Osteoblast (primary cell): ENCODE results near the gene MRPL21. TPM values are rescaled to one million over a fixed set of nuclear protein-coding genes. Genes with fewer than 3 reads are reported as not detected.

ENCODE experiments used
- DNase-seq: peaks from one replicate; pipeline ENCODE4 v3.0.0; 2011; ENCODE audit warnings: low spot score, mixed read lengths; ENCODE audit not compliant: insufficient read length; ENCODE audit errors: missing footprints
- H2AFZ ChIP-seq: 2 replicates; pipeline ENCODE4 v1.6.0; 2011; ENCODE audit warnings: mild to moderate bottlenecking, low read length
- H3K27ac ChIP-seq: 2 replicates; pipeline ENCODE4 v1.5.1; 2011; ENCODE audit warnings: mild to moderate bottlenecking, low read depth, low read length, moderate library complexity
- H3K27me3 ChIP-seq: 2 replicates; pipeline ENCODE4 v1.6.0; 2012; ENCODE audit warnings: mild to moderate bottlenecking, control low read depth, inconsistent platforms, low read length, moderate library complexity; ENCODE audit not compliant: insufficient read depth
- H3K36me3 ChIP-seq: 2 replicates; pipeline ENCODE4 v1.5.1; 2011; ENCODE audit warnings: mild to moderate bottlenecking, low read length, control low read depth, moderate library complexity; ENCODE audit not compliant: insufficient read depth
- H3K4me1 ChIP-seq: 2 replicates; pipeline ENCODE4 v1.5.1; 2011; ENCODE audit warnings: mild to moderate bottlenecking, low read length, control low read depth, moderate library complexity; ENCODE audit not compliant: insufficient read depth
- H3K4me2 ChIP-seq: 2 replicates; pipeline ENCODE4 v1.6.0; 2011; ENCODE audit warnings: mild to moderate bottlenecking, low read length; ENCODE audit not compliant: insufficient read depth
- H3K4me3 ChIP-seq: fragments of 200-600 bp; sonication (generic); 3 replicates; pipeline ENCODE4 v1.5.1; 2012; ENCODE audit warnings: mild to moderate bottlenecking, low read length, inconsistent platforms; ENCODE audit not compliant: insufficient read depth
- H3K79me2 ChIP-seq: 2 replicates; pipeline ENCODE4 v1.6.0; 2012; ENCODE audit warnings: mild to moderate bottlenecking, low read length, control low read depth, inconsistent platforms; ENCODE audit not compliant: insufficient read depth
- H3K9me3 ChIP-seq: 2 replicates; pipeline ENCODE4 v1.5.1; 2011; ENCODE audit warnings: low read depth, low read length, control low read depth
- H4K20me1 ChIP-seq: 2 replicates; pipeline ENCODE4 v1.6.0; 2012; ENCODE audit warnings: mild to moderate bottlenecking, low read length, control low read depth; ENCODE audit not compliant: insufficient read depth
- CTCF ChIP-seq: IDR thresholded peaks from 2 replicates; pipeline ENCODE4 v1.5.1; 2011; ENCODE audit warnings: mild to moderate bottlenecking, low read depth, low read length, moderate library complexity; ENCODE audit errors: extremely low read depth
- total RNA-seq: library from RNA; depleted of rRNA; stranded (reverse); fragments of >200 nt; gene quantifications from 2 replicates; pipeline ENCODE4 v1.2.3, GENCODE V29; 2012

Gene MRPL21
- total RNA-seq, 1 donor: 51.0 TPM

DNA sequence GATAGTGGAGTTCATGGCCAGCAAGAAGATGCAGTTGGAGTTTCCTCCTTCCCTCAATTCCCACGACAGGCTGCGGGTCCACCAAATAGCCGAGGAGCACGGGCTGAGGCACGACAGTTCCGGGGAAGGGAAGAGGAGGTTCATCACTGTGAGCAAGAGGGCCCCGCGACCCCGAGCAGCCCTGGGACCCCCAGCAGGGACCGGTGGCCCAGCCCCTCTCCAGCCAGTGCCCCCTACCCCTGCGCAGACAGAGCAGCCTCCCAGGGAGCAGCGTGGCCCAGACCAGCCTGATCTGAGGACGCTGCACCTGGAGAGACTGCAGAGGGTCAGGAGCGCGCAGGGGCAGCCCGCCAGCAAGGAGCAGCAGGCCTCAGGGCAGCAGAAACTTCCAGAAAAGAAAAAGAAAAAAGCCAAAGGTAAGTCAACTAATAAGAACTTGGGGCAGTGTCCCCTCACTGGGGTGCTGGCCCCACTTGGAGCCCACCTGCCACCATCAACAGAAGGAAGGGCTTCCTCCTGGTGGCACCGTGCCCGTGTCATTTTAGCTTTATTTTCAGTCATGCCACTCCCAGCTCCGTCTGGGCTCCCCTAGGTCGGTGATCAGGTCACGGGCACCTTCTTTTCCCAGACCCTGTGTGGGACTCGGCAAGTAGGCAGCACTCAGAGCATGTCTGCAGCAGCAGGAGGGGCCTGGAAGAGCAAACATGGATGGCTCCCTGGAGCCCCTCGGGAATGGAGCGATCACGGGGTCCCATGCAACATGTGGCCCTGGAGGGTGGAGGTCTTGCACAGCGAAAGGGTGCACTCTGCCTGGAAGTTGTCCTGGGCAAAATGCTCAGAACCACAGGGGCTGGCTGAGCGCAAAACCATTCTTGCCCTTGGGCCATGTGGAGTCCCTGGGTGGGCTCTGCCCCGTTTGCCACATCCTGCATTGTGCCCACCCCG lies 33.3 kb upstream of the MRPL21 start:
- DNase-seq: no peak
- Histone ChIP-seq H3K27me3 (no peaks in the 10 kb centered on the region), H3K4me3 (no peak overlapping the region), H2AFZ (no peak overlapping the region), H3K36me3 (peaks cover 43% of the 10 kb centered on the region), H3K9me3 (no peaks in the 10 kb centered on the region), H3K79me2 (no peaks in the 10 kb centered on the region), H3K27ac (no peak overlapping the region), H4K20me1 (no peaks in the 10 kb centered on the region), H3K4me1 (no peaks in the 10 kb centered on the region), H3K4me2 (no peak overlapping the region)
- TF ChIP-seq CTCF: no peak

- no peaks in the 10 kb centered on the region for H4K20me1 ChIP-seq
- H3K4me1 ChIP-seq: no peaks in the 10 kb centered on the region
- no peak overlapping the region for H2AFZ ChIP-seq
- H3K27me3 ChIP-seq: no peaks in the 10 kb centered on the region
- no peak overlapping the region for H3K4me3 ChIP-seq
- peak; percentile 53 for DNase-seq
- H3K27ac ChIP-seq: no peak overlapping the region
- no peaks in the 10 kb centered on the region for H3K9me3 ChIP-seq
- no peak for TF ChIP-seq CTCF
- no peak overlapping the region for H3K4me2 ChIP-seq
- H3K79me2 ChIP-seq: no peaks in the 10 kb centered on the region
- H3K36me3 ChIP-seq: peaks cover 43% of the 10 kb centered on the region
These were observed 32.7 kb upstream of the MRPL21 start for GRCh38 chr11:68936358-68936636.

GRCh38 chr11:68935516-68936357 lies 32.1 kb upstream of the MRPL21 start:
- H4K20me1 ChIP-seq: no peaks in the 10 kb centered on the region

More at GRCh38 chr11:68935516-68936357, 32.1 kb upstream of the MRPL21 start:
- DNase-seq: peak; percentile 52
- no peaks in the 10 kb centered on the region for H3K4me1 ChIP-seq
- no peaks in the 10 kb centered on the region for H3K79me2 ChIP-seq
- no peak overlapping the region for H3K27ac ChIP-seq
- TF ChIP-seq CTCF: no peak
- no peaks in the 10 kb centered on the region for H3K9me3 ChIP-seq
- H3K27me3 ChIP-seq: no peaks in the 10 kb centered on the region
- H3K4me2 ChIP-seq: no peak overlapping the region
- H3K4me3 ChIP-seq: no peak overlapping the region
- no peak overlapping the region for H2AFZ ChIP-seq
- peaks cover 43% of the 10 kb centered on the region for H3K36me3 ChIP-seq
